ENCODE results near the gene LAMA1.

- no peak for TF ChIP-seq POLR2A (IDR thresholded peaks at IDR 0.05; ENCODE audit: low read depth, low read length)
- TF ChIP-seq, protein P1, sequence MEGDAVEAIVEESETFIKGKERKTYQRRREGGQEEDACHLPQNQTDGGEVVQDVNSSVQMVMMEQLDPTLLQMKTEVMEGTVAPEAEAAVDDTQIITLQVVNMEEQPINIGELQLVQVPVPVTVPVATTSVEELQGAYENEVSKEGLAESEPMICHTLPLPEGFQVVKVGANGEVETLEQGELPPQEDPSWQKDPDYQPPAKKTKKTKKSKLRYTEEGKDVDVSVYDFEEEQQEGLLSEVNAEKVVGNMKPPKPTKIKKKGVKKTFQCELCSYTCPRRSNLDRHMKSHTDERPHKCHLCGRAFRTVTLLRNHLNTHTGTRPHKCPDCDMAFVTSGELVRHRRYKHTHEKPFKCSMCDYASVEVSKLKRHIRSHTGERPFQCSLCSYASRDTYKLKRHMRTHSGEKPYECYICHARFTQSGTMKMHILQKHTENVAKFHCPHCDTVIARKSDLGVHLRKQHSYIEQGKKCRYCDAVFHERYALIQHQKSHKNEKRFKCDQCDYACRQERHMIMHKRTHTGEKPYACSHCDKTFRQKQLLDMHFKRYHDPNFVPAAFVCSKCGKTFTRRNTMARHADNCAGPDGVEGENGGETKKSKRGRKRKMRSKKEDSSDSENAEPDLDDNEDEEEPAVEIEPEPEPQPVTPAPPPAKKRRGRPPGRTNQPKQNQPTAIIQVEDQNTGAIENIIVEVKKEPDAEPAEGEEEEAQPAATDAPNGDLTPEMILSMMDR (conservative IDR thresholded peaks at IDR 0.05; ENCODE audit: low read depth, low read length) = no peak
- TF ChIP-seq MAFK (IDR thresholded peaks at IDR 0.05; ENCODE audit: low read depth, low read length) = peak; percentile 52; the same call in 1 of the 2 replicates
- no peak for TF ChIP-seq BHLHE40 (IDR thresholded peaks at IDR 0.05; ENCODE audit: low read depth, low read length)
- no peak for TF ChIP-seq MXI1 (IDR thresholded peaks at IDR 0.05; ENCODE audit: borderline replicate concordance, low read depth, low read length)
- TF ChIP-seq MAZ (IDR thresholded peaks at IDR 0.05; ENCODE audit: borderline replicate concordance, low read depth, low read length) = no peak
- TF ChIP-seq RFX5 (IDR thresholded peaks at IDR 0.05; ENCODE audit: low read depth, low read length) = no peak
Observed at GRCh38 chr18:7111134-7111533, 6.5 kb downstream of the LAMA1 start.
